Ovary (tissue), 9 donors: ENCODE measurements around the gene TRIO. TPM values are rescaled to one million over a fixed set of nuclear protein-coding genes. Genes with fewer than 3 reads are reported as not detected.
A peak's percentile ranks its signal among the peaks of the same experiment; 100 is the strongest.

Source experiments
- DNase-seq, 5 donors: peaks; one replicate each; pipeline ENCODE4 v3.0.0-alpha.2; 2019 to 2020
- H3K27ac ChIP-seq, 2 donors: fragments of 200-600 bp; one replicate each; pipeline versions ENCODE4 v1.5.1 to v1.8.0; 2019 to 2022
- H3K27me3 ChIP-seq: fragments of 200-600 bp; one replicate; pipeline ENCODE4 v1.8.0; 2022
- H3K36me3 ChIP-seq: fragments of 200-600 bp; sonication (generic); one replicate; pipeline ENCODE4 v1.5.1; 2019
- H3K4me1 ChIP-seq: one replicate; pipeline ENCODE4 v1.8.1; 2013; ENCODE audit warnings: mild to moderate bottlenecking, moderate library complexity; ENCODE audit not compliant: insufficient read depth
- H3K4me3 ChIP-seq: fragments of 200-600 bp; sonication (generic); one replicate; pipeline ENCODE4 v1.5.1; 2017
- H3K9me3 ChIP-seq, 2 donors: fragments of 200-600 bp in 1 of 2; sonication (generic) in 1 of 2; one replicate each; pipeline versions ENCODE4 v1.5.1 to v1.8.1; 2013 to 2019; ENCODE audit warnings: mild to moderate bottlenecking in 1 of 2, moderate library complexity in 1 of 2
- CTCF ChIP-seq, 3 donors: fragments of 450-650 bp in 2 of 3; fragments of 200-600 bp in 1 of 3; IDR thresholded peaks; one replicate each; pipeline versions ENCODE4 v1.5.1 to v1.8.0; 2016 to 2022; ENCODE audit warnings: antibody characterized with exemption in 3 of 3, mild to moderate bottlenecking in 1 of 3
- EP300 ChIP-seq: sonication (generic); formaldehyde crosslinking; IDR thresholded peaks from one replicate; pipeline ENCODE4 v1.6.1; 2017; ENCODE audit warnings: antibody characterized with exemption
- POLR2A ChIP-seq: fragments of 450-650 bp; IDR thresholded peaks from one replicate; pipeline ENCODE4 v1.6.1; 2017; ENCODE audit warnings: antibody characterized with exemption, mild to moderate bottlenecking, moderate library complexity
- whole genome bisulfite sequencing, 3 donors: extraction: QIAGEN DNeasy Blood & Tissue Kit in 1 of 3; methylation state at CpG; one replicate each; pipeline versions ENCODE4 v1.1.5 to v1.1.7; 2013 to 2017; 5-methylcytosine and 5-hydroxymethylcytosine counted together
- intact Hi-C, 4 donors: fragments of 100-400 bp; cut with DNase I; formaldehyde crosslinking; loops; one replicate each; pipeline versions ENCODE4 v1.11.0 to v1.15.1; 2022 to 2023
- polyA plus RNA-seq, 2 donors: library from polyadenylated mRNA; stranded (reverse); fragments of 200-250 nt in 1 of 2; fragments of 350-450 nt in 1 of 2; fragmentation: Illumina TruSeq in 1 of 2; extraction: RNeasy Lipid Tissue Mini Kit (QIAGEN cat#74804) in 1 of 2; gene quantifications; one replicate each; pipeline ENCODE4 v1.2.3, GENCODE V29; 2013 to 2014
- total RNA-seq, 7 donors: library from RNA; depleted of rRNA in 2 of 7; stranded (reverse); fragments of >200 nt in 2 of 7; fragmentation: NEBNext Ultra II Directional in 3 of 7; extraction: Animal tissue kit (Norgen Biotek cat#: 25700) in 3 of 7; gene quantifications; one replicate each; pipeline versions ENCODE4 v1.1.0 to v1.2.4, GENCODE V29; 2016 to 2023
- donor health status: DM: no; HTN: no; CAD: no; lungs with moderate emphysema.
- donor health status: DM: no; HTN: no; CAD: no.
- donor health status: Bipolar disorder and iron deficiency.
- donor health status: DM: yes; HTN: yes; CAD: no.
- donor health status: DM: no; HTN: no; CAD: no.
- donor health status: DM: yes; HTN: yes; CAD: no.

TRIO gene
- total and polyA plus RNA-seq, 9 donors, result 58.4 to 268 (median 125) TPM

DNA sequence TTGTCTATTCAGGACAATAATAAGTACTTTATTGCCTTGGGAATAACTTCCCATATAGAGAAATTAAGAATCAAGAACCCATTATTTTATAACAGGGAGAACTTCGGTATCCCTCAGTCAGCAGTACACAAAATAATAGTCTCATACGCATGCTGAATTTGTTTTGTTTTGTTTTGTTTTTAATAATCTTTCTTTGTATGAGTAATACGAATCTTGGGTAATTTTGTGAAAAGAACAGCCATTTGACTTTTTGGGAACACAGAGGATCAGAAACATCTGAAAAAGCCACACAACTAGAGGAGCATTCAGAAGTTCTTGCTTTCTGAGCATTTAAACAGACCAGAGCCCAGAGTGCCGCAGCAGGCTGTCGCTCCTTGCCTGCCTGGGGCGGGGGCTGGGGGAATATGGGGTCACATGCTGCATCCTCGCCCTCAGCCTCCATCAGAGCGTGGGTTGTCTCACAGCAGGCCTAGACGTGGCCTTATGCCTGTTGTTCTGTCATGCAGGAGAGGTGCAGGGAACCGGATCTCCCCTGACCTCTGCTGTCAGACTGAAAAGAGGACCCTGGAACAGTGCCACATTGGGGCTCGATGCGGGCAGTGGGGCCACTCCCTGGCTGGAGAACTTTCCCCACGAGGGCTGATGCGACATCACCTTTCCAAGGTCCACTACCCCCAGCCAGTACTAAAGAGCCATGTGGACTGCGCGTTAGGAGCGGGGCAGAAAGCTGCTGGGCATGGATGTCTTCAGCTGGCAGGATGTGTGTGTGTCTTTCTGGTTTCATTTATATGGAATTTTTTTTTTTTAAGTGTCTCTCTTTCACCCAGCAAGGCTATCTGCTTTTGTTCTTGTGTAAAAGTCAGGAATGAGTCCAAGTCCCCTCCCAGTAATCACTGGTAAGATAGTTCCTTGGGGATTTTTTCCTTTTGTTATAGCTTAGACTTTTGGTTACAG, 305.1 kb downstream of the TRIO start:
- TF ChIP-seq CTCF (IDR thresholded peaks at IDR 0.05) (no peak), POLR2A (no peak), EP300 (no peak)
- H3K9me3 ChIP-seq, result no peaks in the 10 kb centered on the region
- intact Hi-C loops, result no loop called here
- H3K27ac ChIP-seq, result peak overlapping the region in 1 of 2 donors; percentile 76
- peak; percentile 49 to 61 (median 53) for DNase-seq
- peaks cover 19% of the 10 kb centered on the region for H3K4me1 ChIP-seq
- H3K4me3 ChIP-seq, result no peak overlapping the region
- H3K36me3 ChIP-seq, result no peaks in the 10 kb centered on the region
- 35 to 42% (median 37%) methylated on average over 17 of the region's 17 CpGs for WGBS, 3 donors
- H3K27me3 ChIP-seq, result no peaks in the 10 kb centered on the region

DNA sequence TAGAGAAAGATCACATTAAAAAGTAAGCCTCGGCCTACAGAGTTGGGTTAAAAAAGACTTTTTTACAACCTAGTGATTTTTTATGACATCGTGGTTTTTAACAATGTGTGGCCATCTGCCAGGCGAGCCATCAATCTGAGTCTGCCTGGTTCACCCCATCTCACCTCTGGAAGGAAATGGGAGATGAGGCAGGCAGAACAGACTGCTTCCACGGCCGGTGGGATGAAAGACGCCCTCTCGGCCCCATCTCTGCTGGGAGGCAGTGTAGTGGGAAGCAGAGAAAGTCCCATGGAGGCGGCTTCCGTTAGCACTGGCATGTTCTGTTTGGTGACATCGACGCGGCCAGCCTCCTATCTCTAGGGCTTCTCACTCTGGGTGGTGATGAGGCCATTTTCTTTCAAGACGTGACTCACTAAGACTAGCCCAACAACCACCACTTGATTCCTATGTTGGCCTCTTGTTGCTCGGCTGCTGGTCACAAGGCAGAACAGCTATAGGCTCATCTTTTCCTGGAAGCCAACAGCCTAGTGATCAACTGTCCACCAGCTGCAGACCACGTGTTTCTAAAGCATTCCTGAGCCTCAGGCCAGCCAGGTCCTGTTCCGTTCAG, 306.0 kb downstream of the TRIO start:
- peak overlapping the region; percentile 24 to 76 for H3K27ac ChIP-seq
- TF ChIP-seq EP300, result no peak
- no peak for TF ChIP-seq CTCF (IDR thresholded peaks at IDR 0.05)
- TF ChIP-seq POLR2A, result no peak

GRCh38 chr5:14450018-14450524, 306.9 kb downstream of the TRIO start:
- no peaks in the 10 kb centered on the region for H3K9me3 ChIP-seq
- H3K4me1 ChIP-seq, result peaks cover 19% of the 10 kb centered on the region
- peak in 4 of 5 donors; percentile 53 to 75 (median 62) for DNase-seq
- TF ChIP-seq EP300 (no peak), CTCF (IDR thresholded peaks at IDR 0.05) (no peak), POLR2A (no peak)
- intact Hi-C loops, result loop anchor here in 2 of 4 donors (5.0 to 10.0 kb wide), 2 partner anchors 43 to 45 kb away; no protein-coding TSS in a partner anchor
- no peak overlapping the region for H3K4me3 ChIP-seq
- 34 to 49% (median 36%) methylated on average over 11 of the region's 11 CpGs for WGBS, 3 donors
- H3K27me3 ChIP-seq, result no peaks in the 10 kb centered on the region
- peak overlapping the region in 1 of 2 donors; percentile 76 for H3K27ac ChIP-seq
- no peaks in the 10 kb centered on the region for H3K36me3 ChIP-seq

More for the DNA sequence above, 306.0 kb downstream of the TRIO start:
- no peaks in the 10 kb centered on the region for H3K9me3 ChIP-seq
- H3K4me3 ChIP-seq, result no peak overlapping the region
- H3K36me3 ChIP-seq, result no peaks in the 10 kb centered on the region
- intact Hi-C loops, result no loop called here
- peak in 4 of 5 donors; percentile 39 to 50 (median 42) for DNase-seq
- 53 to 64% (median 61%) methylated on average over 16 of the region's 16 CpGs for WGBS, 3 donors
- peaks cover 19% of the 10 kb centered on the region for H3K4me1 ChIP-seq
- H3K27me3 ChIP-seq, result no peaks in the 10 kb centered on the region

DNA sequence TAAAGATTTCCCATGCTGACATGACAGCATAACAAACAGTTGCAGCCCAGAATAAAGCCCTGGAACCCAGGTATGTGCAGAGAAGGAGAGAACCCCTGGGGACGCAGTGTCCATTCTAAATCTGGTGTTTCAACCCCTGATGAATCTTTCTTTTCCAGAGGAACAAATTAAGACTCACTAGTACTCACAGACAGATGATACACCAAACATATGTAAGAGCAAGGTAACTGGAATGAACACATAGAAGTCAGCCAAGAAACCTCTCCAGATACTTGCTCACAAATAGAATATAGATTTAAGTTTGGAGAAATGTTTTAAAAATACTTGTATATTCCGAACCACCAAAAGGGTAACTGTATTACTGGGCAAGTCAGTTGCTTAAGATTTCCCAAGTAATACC, 307.6 kb downstream of the TRIO start:
- TF ChIP-seq POLR2A, result no peak
- no peak for TF ChIP-seq CTCF (IDR thresholded peaks at IDR 0.05)
- no peak for TF ChIP-seq EP300
- 97 to 100% (median 99%) methylated on average over 2 of the region's 2 CpGs for WGBS, 3 donors
- no peaks in the 10 kb centered on the region for H3K27me3 ChIP-seq
- H3K36me3 ChIP-seq, result no peaks in the 10 kb centered on the region
- no peaks in the 10 kb centered on the region for H3K9me3 ChIP-seq
- peaks cover 19% of the 10 kb centered on the region for H3K4me1 ChIP-seq
- intact Hi-C loops, result loop anchor here in 2 of 4 donors (5.0 to 10.0 kb wide), 2 partner anchors 43 to 46 kb away; no protein-coding TSS in a partner anchor
- DNase-seq, result no peak
- H3K27ac ChIP-seq, result no peak overlapping the region
- no peak overlapping the region for H3K4me3 ChIP-seq
